T-helper 22 cell (primary cell): ENCODE measurements around the gene FCSK.
"Not testable (repeated sequence)": the region's sequence is repeated elsewhere in the genome, so short reads cannot be mapped to it uniquely, and the experiment has no call there.

ENCODE experiments used
- DNase-seq: peaks from one replicate; pipeline ENCODE4 v3.0.0-alpha.2; 2020; ENCODE audit warnings: low read depth

Gene FCSK

DNA sequence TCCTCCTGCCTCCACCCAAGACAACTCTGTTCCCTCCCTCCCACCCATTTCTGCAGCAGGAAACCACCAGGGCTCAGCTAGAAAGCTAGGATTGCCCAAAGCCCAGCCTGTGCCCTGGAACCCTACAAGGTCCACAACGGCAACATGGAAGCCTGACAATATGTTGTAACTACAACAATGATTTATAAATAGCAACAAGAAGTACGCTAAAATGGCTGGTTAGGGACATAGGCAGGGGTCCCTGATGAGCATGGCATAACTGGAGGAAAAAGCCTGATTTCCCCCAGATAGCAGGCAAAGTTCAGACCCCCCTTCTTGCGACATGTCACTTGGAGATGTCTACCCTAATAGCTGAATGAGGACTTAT is 22.1 kb upstream of the FCSK start:
- no peak for DNase-seq

DNA sequence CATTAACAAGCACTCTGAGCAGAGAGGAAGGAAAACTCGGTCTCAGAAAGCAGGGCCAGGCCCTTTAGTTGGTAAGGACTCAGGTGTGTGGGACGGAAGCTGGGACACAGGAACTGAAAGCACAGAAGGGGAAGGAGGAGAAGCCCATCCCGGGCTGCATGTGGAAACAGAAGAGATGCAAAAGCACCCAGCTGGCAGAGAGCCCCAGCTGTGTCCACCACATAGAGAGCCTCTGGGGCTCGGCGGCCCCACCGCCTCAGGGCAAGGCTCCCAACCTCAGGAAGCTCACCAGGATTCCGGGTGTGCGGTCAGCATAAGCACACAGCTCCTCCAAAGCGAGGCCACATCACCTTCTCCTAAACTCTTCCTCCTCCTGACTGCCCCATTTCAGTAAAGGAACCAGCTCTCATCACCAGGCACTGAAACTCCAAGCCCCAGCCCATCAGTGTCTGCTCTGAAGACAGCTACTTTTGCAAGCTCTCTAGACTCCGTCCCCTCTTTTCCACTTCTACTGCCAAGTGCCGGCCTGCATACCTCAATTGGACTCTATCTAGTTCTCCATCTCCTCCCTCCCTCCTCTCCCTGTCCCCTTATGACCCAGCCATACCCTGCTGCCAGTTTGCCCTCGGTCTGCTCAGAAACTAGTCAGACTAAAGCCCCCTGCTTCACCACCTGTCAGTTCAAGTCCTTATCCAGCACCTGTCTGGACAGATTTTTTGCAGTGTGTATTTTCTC is 21.5 kb upstream of the FCSK start:
- no peak for DNase-seq

DNA sequence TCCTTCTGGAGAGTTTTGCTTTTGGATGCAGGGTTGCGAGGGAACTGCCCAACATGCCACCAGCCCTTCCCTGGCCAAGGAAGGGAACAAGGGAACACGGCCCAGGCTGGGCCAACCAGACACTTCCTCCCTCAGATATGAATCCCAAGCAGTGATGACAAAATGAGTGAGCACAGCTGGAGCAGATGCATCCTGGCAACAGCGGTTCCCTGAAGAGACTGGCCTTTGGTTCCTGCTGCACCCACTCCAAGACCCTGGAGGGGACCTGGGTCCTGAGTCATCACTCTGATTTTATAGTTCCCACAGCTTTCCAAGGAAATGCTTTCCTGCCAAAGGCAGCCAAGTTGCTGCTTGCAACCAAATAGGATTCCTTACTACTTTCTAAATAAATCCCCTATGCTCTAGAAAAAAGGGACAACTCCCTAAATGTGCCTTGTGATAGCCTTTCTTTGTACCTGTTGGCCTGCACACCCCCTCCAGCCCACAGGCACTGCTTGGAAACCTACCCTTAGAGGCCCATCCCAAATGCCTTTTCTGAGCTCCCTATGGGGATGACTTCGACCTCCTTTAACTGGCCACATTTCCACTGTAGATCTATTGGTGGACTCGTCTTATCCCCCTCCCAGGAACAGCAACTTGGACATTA is 20.8 kb upstream of the FCSK start:
- no peak for DNase-seq

DNA sequence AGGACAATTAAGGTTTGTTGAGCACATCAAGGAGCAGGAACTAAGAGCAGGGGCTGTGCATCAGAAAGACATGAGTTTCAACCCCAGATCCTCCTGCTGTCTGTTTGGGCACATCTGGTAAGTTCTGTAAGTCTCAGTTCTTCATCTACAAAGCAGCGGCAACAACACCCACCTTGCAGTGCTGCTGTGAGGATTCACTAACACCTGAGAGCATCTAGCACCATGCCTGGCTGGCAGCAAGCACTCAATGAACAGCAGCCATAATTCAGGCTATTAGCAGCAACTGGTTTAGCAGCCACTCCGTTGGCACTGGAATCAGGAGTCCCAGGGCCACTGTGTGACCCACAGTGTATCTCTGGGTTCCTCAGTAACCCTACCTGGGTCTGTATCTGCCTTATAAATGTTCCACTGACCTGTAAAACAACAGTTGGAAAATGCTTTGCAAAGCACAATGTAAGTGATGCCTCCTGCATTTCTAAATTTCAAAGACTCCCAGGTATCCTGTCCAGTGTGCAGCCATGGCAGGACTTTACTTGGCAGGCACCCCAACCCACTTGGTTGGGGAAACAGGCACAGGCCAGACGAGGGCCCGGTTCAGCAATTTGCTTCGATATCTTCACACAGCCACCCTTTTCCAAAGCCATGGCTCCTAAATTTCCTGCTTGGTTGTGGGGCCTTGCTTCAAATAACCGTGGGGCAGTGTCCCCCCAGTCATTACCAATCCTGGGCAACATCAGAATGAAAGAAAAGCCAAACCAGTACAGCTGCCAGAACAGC is 19.7 kb upstream of the FCSK start:
- DNase-seq = no peak

DNA sequence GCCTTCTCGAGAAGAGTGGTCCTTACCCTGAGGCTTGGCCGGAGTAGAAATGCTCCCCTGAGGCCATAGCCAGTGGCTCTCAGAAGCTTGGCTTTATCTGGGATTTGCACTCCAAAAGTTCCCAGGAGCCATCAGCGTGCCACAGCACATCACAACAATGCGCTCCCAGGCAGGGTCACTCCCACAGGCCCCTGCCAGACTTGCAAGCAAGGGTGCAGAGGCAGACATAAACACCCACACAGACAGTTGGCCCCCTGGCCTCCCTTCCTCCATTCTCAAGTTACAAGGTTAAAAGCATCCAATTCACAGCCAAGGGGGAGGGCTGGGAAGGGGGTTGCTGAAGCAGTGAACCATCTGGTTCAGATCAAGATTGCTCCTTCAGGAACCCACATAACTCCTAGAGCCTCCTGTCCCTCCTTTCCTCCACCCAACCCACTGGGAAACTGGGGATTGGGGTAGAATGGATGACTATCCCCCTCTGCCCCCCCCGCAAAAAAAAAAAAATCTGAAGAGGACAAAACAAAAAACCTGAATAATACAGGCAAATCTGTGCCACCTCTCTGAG is 17.3 kb upstream of the FCSK start:
- no peak for DNase-seq

DNA sequence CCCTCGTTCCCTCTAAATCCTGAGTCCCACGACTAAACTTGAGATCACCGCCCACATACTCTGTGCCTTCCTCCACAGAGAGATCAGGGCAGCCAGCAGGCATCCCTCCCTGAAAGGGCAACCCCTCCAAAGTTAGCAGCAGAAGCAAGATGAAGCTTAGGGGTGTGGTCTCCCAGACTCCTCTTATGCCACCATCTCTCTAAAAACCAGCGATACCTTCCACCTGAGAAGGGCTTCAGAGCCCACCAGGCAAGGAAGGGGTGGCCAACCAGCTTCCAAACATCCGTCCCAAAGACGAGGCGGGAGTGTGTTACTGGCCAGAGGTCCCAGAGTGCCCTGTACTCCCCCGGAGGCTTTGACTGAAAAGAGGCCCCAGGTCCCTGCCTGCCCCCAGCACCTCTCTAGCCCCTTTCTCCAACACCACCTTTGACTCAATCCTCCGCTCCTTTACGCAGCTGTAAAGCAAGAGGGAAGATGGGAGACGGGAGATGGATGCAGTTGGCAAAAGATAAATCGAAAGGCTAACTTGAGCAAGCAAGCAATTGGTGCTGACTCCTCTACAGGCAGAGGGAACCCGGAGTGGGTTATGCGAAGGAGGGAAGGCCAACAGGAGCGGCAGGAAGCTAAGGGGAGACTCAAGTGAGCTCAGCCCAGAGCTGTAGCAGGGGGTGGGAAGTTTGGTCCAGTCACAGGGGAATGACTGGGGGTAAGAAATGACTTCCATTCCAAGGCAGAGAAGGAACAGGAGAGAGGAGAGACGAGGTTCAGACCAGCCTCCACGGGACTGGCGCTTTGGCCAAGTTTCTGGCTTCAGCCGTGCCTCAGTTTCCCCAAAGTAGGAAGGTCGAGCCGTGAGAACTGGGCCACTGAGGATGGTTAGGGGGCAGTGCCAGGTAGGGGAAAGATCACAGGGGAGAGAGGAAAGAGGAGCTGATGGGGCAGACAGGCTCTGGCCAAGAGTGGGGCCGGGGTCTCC is 16.5 kb upstream of the FCSK start:
- DNase-seq = no peak

DNA sequence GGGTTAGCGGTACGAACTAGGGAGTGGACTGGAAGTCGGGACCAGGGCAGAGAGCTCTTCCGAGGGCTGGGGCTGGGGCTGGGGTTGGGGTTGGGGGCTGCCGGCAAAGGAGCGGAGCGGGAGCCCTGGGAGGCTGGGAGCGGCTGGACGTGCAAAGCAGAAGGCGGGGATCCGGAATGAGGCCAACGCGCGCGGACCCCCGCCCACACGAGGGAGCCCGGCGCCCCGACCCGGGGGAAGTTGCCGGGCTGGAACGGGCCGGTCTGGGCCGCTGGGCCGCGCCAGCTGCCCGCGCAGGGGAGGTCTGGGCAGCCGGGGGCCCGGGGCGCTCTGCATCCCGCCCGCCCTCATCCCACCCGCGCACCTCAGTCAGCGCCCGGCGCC is 15.8 kb upstream of the FCSK start:
- no peak for DNase-seq

DNA sequence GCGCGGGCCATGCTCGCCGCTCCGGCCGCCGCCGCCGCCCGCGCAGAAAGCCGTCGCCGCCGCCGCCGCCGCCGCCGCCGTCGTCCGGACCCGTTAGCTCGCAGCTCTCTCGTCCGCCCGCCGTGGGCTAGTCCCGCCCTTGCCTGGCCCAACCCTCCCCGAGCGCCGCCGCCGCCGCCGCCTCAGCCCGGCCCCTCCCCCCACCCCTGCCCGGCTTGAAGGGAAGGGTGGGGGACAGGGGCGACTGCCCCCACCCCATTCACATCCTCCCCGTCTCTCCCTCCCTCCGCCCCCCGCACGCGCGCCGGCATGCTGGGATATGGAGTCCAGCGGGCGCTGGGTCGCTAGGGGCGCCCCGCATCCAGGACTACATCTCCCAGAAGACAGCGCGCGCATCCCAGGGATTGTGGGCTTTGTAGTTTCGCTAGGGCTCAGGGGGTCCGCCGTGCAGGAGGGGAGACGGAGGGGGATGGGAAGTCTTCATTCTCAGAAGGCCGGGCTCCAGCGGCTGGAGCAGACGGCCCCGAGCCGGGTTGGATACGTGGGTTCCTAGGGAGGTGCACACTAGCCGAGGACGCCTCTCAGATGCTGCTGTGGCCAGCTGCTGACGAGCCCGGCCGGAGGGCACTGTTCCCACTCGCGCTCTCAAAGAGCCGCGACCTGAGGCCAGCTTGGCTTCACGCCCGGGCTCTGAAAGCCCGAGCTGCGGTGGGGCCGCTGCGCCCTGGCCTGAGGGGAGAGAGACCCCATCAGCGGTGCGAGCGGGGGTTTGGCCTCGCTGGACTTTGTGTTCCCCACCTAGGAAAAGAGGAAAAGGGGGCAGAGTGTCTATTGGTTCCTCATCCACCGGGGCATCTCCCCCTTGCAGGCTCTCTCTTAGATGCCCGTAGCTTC is 15.2 kb upstream of the FCSK start, which contains the start of gene ST3GAL2:
Gene ST3GAL2 (minus strand): TSS at position 132 of the 894 bp plus-strand sequence. CDS start 40,570 bp downstream, outside the sequence.
- DNase-seq = peak; percentile 92

DNA sequence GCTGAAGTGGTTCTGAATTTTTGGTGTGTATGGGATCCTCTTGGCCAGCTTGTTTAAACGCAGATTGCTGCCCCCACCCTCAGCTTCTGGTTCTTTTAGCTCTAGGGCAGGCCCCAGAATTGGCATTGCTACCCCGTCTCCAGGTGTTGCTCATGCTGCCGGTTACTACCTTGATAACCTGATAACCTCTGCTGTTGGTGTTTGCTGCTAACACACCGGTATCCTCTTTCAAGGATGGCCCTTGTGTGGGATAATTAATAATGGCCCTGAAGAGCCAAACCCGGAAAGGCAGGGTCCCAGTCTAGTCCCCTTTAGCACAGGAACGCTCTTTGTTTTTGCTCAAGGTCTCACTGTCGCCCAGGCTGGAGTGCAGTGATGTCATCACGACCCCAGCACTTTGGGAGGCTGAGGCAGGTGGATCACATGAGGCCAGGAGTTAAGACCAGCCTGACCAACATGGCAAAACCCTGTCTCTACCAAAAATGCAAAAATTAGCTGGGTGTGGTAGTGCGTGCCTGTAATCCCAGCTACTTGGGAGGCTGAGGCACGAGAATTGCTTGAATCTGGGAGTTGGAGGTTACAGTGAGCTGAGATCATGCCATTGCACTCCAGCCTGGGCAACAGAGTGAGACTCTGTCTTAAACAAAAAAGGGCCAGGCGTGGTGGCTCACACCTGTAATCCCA is 14.2 kb upstream of the FCSK start:
- no peak for DNase-seq

DNA sequence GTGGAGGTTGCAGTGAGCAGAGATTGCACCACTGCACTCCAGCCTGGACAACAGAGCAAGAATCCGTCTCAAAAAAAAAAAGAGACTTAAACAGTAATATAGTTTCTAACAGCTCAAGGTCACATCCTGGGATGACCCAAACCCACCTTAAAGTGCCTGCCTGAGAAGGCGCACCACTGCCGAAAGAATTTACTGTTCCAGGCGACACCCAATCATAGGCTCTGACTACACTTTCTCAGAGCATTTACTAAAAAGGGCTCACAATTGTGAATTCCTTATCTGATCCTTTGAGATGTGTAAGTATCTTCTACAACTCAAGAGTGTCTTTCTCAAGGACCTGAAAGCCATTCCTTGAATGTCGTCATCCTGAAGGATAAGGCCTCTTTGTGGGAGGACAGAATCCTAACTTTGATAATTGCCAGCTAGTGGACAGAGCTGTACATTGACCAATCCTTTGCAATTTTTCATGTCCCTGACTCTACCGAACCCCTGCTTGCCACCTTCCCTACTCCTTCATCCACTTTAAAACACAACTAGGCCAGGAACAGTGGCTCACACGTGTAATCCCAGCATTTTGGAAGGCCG is 12.9 kb upstream of the FCSK start:
- no peak for DNase-seq

DNA sequence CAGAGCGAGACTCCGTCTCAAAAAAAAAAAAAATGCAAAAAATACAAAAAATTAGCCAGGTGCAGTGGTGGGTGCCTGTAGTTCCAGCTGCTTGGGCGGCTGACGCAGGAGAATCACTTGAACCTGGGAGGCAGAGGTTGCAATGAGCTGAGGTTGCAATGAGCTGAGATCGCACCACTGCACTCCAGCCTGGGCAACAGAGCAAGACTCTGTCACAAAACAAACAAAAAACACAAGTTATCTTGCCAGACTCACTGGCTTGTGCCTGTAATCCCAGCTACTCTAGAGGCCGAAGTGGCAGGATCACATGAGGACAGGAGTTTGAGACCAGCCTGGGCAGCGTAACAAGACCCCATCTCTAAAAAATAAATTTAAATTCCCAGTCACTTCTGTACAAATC is 12.1 kb upstream of the FCSK start:
- DNase-seq = no peak

DNA sequence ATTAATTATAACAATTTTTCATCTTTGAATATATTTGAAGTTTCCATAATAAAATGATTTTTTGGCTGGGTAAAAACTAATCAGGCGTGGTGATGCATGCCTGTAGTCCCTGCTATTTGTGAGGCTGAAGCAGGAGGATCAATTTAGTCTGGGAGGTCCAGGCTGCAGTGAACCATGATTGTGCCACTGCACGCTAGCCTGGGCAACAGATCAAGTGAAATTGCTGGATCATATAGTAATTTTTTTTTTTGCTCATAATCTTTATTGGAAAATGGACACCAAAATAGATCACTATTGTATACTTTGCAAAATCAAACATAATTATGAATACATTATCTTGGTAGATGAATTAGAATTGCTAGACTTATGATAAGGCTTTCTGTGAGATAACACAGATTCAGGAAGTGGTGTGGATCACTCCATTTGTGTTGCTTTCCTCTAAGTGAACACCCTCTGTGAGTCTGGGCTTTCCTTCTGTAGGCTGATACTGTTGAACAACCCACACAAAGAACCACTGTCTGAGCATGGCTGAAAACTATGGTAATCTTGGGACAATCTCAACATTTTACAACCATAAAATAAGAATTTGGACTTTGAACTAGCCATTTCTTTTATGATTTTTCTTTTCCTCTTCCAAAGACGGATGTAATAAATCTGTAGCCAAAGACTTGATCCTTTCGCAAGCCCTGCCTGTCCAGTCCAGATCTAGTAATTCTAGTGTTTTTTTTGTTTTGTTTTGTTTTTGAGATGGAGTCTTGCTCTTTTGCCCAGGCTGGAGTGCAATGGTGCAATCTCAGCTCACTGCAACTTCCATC is 9.9 kb upstream of the FCSK start:
- no peak for DNase-seq

DNA sequence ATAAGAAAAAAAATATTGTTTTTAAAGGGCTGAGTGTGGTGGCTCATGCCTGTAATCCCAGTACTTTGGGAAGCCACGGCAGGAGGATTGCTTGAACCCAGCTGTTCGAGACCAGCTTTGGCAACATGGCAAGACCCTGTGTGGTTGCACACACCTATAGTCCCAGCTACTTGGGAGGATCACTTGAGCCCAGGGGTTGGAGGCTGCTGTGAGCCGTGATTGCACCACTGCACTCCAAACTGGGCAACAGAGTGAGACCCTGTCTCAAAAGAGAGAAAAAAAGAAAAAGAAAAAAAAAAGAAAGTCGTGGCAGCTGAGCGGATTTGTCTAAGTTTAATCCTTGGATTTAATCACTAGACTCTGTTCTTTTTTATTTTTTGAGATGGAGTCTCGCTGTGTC is 6.3 kb upstream of the FCSK start:
- no peak for DNase-seq

DNA sequence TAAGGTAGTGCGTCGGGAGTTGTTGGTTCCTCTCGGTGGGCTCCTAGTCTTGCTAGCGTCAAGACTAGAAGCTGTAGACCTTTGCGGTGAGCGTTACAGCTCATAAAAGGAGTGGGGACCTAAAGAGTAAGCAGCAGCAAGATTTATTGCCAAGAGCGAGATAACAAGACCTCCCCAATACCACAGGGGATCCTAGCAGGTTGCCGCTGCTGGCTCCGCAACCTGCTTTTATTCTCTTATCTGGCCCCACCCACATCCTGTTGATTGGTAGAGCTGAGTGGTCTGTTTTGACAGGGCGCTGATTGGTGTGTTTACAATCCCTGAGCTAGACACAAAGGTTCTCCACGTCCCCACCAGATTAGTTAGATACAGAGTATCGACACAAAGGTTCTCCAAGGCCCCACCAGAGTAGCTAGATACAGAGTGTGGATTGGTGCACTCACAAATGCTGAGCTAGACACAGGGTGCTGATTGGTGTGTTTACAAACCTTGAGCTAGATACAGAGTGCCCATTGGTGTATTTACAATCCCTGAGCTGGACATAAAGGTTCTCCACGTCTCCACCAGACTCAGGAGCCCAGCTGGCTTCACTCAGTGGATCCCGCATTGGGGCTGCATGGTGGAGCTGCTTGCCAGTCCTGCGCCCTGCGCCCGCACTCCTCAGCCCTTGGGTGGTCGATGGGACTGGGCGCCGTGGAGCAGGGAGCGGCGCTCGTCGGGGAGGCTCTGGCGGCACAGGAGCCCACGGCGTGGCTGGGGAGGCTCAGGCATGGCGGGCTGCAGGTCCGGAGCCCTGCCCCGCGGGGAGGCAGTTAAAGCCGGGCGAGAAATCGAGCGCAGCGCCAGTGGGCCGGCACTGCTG is 4.0 kb upstream of the FCSK start:
- not testable (repeated sequence) for DNase-seq

DNA sequence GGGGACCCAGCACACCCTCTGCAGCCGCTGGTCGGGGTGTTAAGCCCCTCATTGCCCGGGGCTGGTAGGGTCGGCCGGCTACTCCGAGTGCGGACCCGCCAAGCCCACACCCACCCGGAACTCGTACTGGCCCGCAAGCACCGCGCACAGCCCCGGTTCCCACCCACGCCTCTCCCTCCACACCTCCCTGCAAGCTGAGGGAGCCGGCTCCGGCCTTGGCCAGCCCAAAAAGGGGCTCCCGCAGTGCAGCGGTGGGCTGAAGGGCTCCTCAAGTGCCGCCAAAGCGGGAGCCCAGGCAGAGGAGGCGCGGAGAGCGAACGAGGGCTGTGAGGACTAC is 3.4 kb upstream of the FCSK start:
- not testable (repeated sequence) for DNase-seq

DNA sequence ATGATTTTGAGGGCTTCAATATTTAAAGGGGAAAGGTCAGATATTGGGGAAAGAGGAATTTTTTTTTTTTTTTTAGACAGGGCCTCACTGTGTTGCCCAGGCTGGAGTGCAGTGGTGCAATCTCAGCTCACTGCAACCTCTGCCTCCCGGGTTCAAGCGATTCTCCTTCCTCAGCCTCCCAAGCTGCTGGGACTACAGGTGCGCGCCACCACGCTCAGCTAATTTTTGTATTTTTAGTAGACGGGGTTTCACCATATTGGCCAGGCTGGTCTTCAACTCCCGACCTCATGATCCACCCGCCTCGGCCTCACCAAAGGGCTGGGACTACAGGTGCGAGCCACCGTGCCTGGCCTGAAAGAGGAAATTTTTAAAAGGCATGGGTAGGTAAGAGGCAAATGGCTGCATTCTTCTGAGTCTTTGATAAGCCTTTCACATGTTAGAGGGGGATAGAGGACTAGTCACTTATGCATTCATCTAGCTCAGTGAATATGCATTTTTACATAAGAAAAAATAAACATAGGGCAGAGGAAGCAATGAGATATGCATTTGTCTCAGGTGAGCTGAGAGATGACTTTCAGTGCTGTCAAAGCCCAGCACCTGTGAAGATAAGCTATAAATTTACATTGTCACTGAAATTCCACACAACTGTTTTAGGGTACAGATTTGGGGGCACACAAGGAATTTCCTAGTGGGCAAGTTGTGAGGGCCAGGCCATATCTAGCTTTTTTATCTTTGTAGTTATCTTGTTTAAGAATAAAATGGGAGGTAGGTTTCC is 1.1 kb upstream of the FCSK start:
- no peak for DNase-seq

DNA sequence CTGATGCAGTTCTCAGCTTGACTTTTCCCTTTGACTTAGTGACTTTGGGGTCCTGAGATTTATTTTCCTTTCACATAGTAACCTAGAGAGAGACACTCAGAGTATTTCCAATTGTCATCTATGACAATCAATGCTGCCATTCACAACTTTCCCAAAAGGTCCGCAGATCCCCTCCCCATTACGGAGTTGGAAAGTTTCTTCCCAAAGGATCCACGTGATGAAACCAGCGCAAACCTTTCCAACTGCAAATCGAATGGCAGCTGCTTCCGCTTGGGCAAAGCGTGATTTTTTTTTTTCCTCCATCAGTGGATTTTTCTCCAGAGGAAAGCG is 538 bp upstream of the FCSK start:
- DNase-seq = no peak
